ENCODE results near the gene CNTN6.
"Not testable (repeated sequence)": the region's sequence is repeated elsewhere in the genome, so short reads cannot be mapped to it uniquely, and the experiment has no call there.

Gene CNTN6

DNA sequence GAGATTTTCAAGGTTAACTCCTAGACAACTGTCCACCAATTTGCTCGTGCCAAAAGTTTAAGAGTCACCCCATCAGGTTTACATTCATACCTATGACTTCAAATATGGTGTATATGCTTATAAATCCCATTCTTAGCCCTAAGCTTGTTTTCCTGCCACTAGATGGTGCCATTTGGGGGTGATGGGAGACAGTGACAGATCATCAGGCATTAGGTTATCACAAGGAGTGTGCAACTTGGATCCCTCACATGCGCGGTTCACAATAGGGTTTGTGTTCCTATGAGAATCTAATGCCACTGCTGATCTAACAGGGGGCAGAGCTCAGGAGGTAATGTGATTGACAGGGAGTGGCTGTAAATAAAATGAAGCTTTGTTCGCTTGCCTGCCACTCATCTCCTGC lies 182.7 kb downstream of the CNTN6 start:
- no peak for DNase-seq (ENCODE audit: low read depth in 2 of 2)

DNA sequence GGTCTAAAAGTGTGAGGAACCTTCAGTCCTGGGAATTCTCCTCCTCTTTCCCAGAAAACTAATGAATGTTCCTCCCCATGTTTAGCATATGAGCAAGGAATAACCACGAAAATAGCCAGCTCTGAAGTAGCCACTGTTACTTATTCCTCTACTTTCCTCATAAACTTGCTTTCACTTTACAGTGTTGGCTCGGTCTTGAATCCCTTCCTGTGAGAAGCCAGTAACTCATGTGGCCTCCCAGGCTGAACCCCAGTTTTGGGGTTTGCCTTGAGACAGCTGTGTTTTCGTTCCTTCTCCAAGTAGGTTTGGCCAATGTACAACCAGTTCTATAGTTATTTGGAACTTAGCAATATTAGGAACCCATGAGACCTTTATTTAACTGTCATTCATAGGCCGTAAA lies 195.0 kb downstream of the CNTN6 start:
- no peak for DNase-seq (ENCODE audit: low read depth in 2 of 2)

GRCh38 chr3:1288805-1289494 lies 196.1 kb downstream of the CNTN6 start:
- no peak for DNase-seq (ENCODE audit: low read depth in 2 of 2)

- DNase-seq (ENCODE audit: low read depth in 2 of 2), result no peak
These were observed 199.8 kb downstream of the CNTN6 start for GRCh38 chr3:1292571-1293071.

- no peak for DNase-seq (ENCODE audit: low read depth in 2 of 2)
These were observed 201.8 kb downstream of the CNTN6 start for GRCh38 chr3:1294586-1294985.

DNA sequence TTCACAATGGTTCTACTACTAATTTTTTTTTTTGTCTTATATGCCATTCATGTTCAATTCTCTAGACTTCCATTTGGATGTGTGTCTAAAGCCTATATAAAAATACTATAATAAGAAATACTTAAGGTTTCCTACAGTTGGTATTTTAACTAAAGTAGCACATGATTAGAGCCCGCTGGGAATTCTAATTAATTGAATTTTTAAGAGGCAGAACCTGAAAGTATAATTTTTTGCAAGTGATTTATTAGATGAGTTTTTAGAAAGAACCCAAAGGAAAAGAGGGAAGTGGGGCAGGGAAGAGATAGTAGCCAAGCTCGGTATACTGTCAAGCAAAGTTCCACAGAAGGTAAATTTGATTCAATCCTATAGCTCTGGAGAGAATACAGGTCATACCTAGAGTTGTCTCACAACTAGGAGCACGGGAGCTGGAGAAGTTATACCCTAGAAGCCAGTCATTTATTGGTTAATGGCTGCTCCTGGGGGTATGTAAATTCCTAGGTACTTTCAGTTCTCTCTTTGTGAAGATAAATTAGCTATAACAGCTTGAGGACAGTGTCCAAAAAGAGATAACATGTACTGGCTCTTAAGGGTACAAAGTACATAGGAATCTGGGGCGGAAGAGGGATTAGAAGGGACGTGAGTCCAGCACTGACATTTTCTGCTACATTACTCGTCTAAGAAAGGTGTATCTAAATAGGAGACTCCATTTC lies 225.6 kb downstream of the CNTN6 start:
- DNase-seq (ENCODE audit: low read depth in 2 of 2), result no peak

- no peak for DNase-seq (ENCODE audit: low read depth in 2 of 2)
These were observed 233.7 kb downstream of the CNTN6 start for GRCh38 chr3:1326546-1326945.

DNA sequence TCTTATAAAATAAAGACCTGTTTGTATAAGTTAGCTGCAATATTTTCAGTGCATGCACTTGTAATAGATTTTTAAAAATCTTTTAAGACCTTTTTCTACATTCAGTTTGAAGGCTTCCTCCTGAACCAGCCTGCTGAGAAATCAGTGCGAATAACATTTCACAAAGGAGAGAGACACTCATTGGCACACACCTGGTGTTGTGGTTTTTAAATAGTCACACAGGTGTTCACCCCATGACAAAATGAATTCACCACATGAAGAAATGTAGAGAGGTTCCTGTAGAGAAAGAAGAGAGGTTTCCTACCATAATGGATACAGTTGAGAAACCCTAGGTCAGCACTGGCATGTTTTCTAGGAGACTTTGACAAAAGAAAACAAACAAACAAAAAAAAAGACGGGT lies 237.3 kb downstream of the CNTN6 start:
- no peak for DNase-seq (ENCODE audit: low read depth in 2 of 2)

GRCh38 chr3:1346386-1346785 lies 253.6 kb downstream of the CNTN6 start:
- DNase-seq (ENCODE audit: low read depth in 2 of 2), result no peak

DNA sequence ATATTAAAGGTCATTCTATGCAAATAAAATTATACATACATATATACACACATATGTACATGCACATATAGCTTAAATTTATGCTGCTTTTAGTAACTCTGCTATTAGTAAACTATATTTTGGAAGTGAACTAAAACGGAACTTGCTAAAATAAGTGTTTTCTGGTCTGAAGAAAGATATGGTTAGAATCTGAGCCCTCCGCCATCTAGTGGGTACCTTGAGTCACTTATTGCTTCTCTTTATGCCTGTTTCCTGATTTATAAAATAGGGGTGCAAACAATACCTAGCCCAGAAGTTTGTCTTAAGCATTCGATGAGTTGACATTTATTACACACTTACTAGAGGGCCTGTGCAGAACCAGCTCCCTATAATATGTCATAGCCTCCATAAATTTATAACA lies 255.7 kb downstream of the CNTN6 start:
- no peak for DNase-seq (ENCODE audit: low read depth in 2 of 2)

- no peak for DNase-seq (ENCODE audit: low read depth in 2 of 2)
These were observed 258.1 kb downstream of the CNTN6 start for GRCh38 chr3:1350885-1351284.

GRCh38 chr3:1355691-1356090 lies 262.9 kb downstream of the CNTN6 start:
- DNase-seq (ENCODE audit: low read depth in 2 of 2), result no peak

DNA sequence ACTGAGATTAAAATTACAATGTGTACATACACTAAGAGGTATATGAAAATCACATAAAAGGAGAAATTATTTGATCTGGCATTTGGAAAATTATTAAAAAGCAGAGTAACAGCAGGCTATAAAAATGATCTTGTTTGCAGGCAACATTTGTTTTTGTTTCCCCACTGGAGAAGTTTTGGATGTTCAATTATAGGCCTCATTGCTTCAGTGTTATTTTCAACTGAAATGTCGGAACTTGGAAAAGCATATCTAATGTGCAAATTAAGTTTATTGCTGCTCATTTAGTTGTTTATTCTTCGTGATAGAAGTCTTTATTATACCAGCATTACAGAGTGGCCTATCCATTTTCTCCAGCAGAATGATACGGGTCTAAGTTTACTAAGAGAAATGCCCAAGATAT lies 263.3 kb downstream of the CNTN6 start:
- no peak for DNase-seq (ENCODE audit: low read depth in 2 of 2)

GRCh38 chr3:1365528-1365927 lies 272.7 kb downstream of the CNTN6 start:
- DNase-seq (ENCODE audit: low read depth in 2 of 2), result no peak

- no peak for DNase-seq (ENCODE audit: low read depth in 2 of 2)
These were observed 281.6 kb downstream of the CNTN6 start for GRCh38 chr3:1374471-1374870.

DNA sequence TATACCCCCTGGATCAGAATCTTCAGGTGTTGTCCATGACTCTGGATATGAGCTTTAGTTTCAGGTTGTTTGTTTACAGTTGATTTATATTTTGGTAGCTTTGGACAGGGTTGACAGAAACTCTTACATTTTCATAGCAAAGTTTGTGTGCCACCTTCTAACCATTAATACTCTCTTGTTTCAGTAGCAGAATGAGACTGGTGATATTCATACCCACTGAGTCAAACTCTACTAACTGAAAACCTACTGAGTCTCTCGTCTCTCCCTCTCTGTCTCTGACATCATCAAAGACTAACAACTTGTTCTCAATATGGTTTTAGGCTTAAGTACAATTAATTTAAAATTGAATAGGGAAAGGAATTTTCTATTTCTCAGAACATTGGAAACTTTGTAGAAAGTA lies 282.3 kb downstream of the CNTN6 start:
- DNase-seq (ENCODE audit: low read depth in 2 of 2), result no peak

DNA sequence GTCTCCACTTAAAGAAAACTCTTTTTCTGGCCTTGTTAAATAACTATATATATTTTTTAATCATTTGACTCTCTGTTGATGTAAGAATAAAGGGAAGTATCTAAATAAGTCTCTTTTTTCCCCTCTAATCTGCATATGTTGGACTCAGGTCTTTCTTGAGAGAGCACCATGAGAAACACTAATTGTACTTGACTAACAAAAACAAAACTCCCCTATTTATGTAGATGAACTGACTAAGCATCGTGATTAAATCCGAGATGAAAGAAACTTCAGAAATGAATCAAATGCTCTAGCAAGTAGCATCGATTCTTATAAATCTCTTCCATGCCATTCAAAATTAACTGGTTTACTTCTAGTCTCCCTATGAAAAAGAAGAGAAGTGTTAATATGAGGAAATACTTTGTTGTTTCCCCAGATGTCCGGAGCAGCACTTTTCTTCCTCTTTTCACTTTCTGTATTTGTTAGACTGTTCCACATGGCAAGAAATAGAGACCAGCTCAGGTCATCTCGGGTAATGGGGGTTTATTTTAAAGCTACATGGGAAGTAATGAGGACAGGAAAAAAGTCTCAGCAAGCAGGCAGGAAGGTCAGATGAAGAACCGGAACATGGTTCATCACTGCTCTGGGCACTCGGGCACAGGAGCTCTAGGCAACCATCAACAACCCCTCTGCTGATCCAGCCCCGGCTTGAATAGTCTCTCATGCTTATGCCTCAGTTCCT lies 288.3 kb downstream of the CNTN6 start:
- DNase-seq (ENCODE audit: low read depth in 2 of 2), result no peak

- DNase-seq (ENCODE audit: low read depth in 2 of 2), result no peak
These were observed 288.8 kb downstream of the CNTN6 start for GRCh38 chr3:1381647-1382036.

DNA sequence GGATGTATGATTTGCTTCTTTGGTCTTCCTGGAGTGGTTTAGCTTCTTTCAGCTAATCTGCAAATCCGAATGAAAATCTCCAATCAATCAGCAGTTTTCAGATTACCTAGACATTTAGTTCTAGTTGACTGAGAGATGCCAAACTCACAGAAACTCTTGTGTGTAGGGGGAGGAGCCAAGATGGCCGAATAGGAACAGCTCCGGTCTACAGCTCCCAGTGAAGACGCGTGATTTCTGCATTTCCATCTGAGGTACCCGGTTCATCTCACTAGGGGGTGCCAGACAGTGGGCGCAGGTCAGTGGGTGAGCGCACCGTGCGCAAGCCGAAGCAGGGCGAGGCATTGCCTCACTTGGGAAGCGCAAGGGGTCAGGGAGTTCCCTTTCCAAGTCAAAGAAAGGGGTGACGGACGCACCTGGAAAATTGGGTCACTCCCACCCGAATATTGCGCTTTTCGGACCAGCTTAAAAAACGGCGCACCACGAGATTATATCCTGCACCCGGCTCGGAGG lies 294.6 kb downstream of the CNTN6 start:
- DNase-seq (ENCODE audit: low read depth in 2 of 2), result not testable (repeated sequence)

DNA sequence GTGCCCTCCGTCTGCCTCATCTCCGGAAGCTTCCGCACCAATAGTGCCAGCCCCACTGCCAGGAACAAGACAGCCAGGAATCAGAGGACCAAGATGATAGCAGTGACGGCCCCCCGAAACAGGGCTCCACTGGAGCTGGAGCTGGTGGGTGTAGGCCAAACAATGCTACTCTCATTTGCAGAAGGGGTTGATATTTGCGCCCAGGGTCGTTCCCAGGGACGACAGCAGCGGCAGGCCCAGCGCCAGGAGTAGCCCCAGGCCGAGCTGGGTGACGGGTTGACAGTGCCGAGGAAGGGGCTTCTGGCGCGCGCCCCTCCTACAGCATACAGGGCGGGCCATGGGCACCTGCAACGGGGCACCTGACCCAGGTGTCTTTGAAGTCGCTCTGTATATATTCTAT lies 301.4 kb downstream of the CNTN6 start:
- no peak for DNase-seq (ENCODE audit: low read depth in 2 of 2)

DNA sequence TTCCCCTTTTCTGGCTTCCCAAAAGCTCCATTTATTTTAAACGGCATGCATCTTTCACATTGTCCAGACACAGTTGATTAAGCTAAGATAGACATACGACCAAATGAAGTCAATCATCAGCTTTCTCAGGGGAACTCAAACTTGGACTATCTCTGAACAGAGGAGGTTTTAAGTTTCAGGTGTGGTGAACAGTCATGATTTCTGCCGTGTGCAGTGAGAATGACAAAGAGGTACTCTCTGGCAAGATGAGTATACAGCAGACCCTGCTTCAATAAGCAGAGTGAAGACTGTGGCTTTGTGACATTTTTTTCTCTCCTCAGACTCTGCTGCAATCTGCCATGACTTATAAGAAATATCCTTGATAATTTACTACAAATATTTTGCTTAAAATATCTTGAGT lies 307.7 kb downstream of the CNTN6 start:
- DNase-seq (ENCODE audit: low read depth in 2 of 2), result no peak

DNA sequence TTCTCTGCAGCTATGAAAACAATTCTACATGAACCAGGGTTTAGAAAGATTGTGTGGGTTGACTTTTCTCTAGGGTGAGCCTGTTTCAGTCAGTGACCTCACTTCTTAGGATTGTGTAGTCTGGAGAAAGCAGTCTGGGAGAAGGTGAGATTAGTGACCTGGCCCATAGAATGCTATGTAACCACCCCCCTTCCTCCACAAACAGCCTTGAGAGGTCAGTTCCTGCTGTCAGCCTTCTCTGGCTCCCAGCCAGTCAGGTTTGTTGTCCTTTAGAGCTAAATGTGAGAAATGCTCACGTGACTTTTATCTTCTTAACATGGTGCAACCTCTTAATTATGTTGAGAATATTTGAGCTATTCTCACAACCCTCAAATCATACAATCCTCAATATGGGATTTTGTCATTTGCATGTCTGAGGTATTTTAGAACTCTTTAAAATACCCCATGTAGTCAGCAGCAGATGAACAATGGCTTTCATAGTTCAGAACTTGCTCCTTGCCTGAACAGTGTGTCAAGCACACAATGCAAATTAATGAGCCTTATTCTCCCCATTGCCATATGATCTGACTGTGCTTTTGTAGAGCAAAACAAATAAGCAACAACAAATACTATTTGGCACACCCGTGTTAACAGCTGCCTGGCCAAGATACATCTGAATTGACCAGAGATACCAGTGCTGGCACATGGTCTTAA lies 311.6 kb downstream of the CNTN6 start:
- no peak for DNase-seq (ENCODE audit: low read depth in 2 of 2)

All from stimulated activated CD8-positive, alpha-beta memory T cell treated with anti-CD3 and anti-CD28 coated beads, Interleukin-15, amount 100 ng/mL, for 4 hours (primary cell).